GM10248 (cell line): ENCODE results near the gene TASP1.

Experiments used
- CTCF ChIA-PET: fragments of 300-600 bp; sonication (Branson Sonifier 250); formaldehyde crosslinking; extraction: SDS; loops from one replicate; lab custom pipeline; 2021; ENCODE audit warnings: antibody characterized with exemption; lab: Yijun Ruan, JAX
- POLR2A ChIA-PET: fragments of 350-650 bp; sonication (Branson Sonifier 250); formaldehyde crosslinking; extraction: SDS; loops from one replicate; lab custom pipeline; 2020; ENCODE audit warnings: antibody characterized with exemption; lab: Yijun Ruan, JAX
- DNase-seq: peaks from one replicate; pipeline ENCODE4 v3.0.0; 2012; ENCODE audit errors: extremely low spot score
- TF ChIP-seq, protein P1 (sequence below): IDR thresholded peaks from 2 replicates; pipeline ENCODE4 v1.5.1; 2012; ENCODE audit warnings: mild to moderate bottlenecking, low read depth; ENCODE audit errors: extremely low read depth, missing control alignments, control extremely low read depth

TASP1 gene

DNA sequence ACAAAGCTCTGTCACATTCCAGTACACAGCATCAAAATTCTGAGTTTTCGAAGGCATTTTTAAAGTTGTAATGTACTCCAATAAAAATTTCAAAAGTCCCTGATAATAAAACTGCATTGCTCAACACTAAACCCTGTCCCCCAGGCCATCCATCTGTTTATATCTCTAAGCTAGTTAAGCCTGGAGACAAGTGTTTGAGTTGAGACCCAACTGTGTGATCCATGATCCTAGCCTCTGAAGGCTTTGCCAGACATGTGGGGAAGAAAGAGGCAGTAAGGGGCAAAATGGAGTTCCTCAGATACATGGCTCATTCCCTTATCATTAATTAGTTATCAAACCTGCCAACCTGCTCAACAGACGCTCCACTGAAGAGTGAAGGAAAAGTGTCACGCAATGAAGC, 219.3 kb downstream of the TASP1 start:
- TF ChIP-seq, protein P1, sequence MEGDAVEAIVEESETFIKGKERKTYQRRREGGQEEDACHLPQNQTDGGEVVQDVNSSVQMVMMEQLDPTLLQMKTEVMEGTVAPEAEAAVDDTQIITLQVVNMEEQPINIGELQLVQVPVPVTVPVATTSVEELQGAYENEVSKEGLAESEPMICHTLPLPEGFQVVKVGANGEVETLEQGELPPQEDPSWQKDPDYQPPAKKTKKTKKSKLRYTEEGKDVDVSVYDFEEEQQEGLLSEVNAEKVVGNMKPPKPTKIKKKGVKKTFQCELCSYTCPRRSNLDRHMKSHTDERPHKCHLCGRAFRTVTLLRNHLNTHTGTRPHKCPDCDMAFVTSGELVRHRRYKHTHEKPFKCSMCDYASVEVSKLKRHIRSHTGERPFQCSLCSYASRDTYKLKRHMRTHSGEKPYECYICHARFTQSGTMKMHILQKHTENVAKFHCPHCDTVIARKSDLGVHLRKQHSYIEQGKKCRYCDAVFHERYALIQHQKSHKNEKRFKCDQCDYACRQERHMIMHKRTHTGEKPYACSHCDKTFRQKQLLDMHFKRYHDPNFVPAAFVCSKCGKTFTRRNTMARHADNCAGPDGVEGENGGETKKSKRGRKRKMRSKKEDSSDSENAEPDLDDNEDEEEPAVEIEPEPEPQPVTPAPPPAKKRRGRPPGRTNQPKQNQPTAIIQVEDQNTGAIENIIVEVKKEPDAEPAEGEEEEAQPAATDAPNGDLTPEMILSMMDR: no peak
- DNase-seq: no peak
- ChIA-PET CTCF (no interaction called here), POLR2A (no interaction called here)

DNA sequence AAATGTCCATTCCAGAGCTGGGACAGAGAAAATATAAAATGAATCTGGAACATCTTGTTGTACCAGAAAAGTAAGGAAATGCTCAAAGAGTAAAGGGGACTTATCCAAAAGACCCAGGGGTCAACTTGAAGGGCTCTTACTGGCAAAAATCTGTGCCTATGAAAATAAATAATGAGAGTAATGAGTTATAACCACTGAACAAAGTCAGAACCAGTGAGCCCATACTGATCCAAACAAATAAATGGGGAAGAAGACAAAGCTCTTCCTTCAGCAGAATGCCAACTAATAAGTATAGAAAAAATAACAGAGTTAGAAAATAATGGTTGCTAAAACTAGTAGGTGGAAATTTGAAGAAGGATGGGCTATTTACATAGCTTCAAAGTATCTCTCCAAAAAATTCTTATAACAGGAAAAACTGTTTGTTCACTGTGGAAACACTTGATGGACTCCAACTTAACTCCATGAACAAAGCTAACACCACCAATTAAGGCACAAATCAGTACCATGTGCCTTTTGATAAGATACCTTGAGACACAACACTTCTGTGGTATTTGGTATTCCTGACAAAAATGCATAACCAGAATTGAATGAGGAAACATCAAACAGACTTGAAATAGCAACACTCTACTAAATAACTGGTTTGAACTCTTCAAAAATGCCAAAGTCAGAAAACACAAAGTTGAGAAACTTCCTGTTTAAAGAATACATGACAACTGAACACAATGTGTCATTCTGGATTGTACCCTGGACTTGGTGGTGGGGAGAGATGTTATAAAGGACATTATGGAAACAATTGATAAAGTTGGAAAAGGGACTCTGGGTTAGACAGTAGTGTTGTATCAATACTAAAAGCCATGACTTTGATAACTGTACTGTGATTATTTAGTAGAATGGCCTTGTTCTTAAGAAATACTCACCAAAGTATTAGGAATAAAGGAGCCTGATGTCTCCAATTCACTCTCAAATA, 220.2 kb downstream of the TASP1 start:
- TF ChIP-seq, protein P1: no peak
- DNase-seq: no peak
- CTCF ChIA-PET: interaction anchor here (1.1 to 1.4 kb wide), 2 partner anchors 16 to 63 kb away, joined by 3 read pairs; no protein-coding TSS in a partner anchor
- POLR2A ChIA-PET: no interaction called here

- ChIA-PET POLR2A (no interaction called here), CTCF (interaction anchor here (1.0 to 1.5 kb wide), 4 partner anchors 9 to 26 kb away, joined by 3 to 5 read pairs (median 3); no protein-coding TSS in a partner anchor)
- TF ChIP-seq, protein P1: no peak
- DNase-seq: no peak
Measured at GRCh38 chr20:13416531-13416930, 222.2 kb downstream of the TASP1 start.

DNA sequence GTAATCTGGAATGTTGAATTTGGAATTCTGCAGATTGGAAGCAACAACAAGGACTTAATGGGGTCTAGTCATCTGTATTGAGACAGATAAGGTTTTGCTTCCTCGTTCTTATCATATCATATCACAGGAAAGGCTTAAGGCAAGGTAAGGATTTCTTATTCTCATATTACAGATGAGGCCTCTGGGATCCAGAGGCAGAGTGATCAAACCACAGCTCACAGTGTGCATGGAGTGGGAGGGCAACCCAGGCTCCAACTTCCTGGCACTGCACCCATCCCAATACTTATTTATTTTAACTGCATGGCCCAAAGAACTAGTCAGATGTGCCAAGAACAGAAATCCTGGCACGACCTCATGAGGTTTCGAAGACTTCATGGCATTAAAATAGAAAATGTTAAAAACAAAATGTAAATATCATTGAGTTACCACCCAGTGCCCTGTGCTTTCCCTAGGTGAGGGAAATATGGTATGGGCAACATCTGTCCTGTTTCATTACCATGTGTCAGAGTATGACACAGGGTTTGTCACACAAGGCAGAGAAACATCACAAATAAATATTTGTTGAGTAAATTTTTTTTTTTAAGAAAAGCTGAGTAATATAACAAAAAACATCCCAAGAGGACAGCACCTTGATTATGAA, 225.8 kb downstream of the TASP1 start:
- TF ChIP-seq, protein P1: no peak
- ChIA-PET POLR2A (no interaction called here), CTCF (no interaction called here)
- no peak for DNase-seq

GRCh38 chr20:13404293-13404692, 234.4 kb downstream of the TASP1 start:
- DNase-seq: no peak
- CTCF ChIA-PET: interaction anchor here (1.3 kb wide), 2 partner anchors 9 to 13 kb away, joined by 3 read pairs; no protein-coding TSS in a partner anchor
- POLR2A ChIA-PET: no interaction called here
- TF ChIP-seq, protein P1: no peak

DNA sequence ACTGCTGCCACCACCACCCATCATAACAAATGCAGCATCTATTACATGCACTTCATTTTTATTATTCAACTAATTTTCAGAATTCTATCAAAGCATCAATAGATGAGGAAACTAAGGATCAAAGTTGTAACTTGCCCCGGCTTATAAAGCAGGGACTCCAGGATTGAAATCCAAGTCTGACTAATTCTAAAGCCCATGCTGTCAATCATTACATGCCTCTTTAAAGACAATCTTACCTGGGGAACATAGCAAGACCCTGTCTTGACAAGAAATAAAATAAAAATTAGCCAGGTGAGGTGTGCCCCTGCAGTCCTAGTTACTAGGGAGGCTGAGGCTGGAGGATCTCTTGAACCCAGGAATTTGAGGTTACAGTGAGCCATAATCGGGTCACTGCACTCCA, 235.3 kb downstream of the TASP1 start:
- TF ChIP-seq, protein P1: no peak
- POLR2A ChIA-PET: no interaction called here
- no peak for DNase-seq
- CTCF ChIA-PET: interaction anchor here (0.8 to 1.3 kb wide), 4 partner anchors 12 to 18 kb away, joined by 3 read pairs; no protein-coding TSS in a partner anchor
